Measurements from ENCODE around the gene A2M.
A peak's percentile ranks its signal among the peaks of the same experiment; 100 is the strongest.
"Not testable (repeated sequence)": the region's sequence is repeated elsewhere in the genome, so short reads cannot be mapped to it uniquely, and the experiment has no call there.

Gene A2M

DNA sequence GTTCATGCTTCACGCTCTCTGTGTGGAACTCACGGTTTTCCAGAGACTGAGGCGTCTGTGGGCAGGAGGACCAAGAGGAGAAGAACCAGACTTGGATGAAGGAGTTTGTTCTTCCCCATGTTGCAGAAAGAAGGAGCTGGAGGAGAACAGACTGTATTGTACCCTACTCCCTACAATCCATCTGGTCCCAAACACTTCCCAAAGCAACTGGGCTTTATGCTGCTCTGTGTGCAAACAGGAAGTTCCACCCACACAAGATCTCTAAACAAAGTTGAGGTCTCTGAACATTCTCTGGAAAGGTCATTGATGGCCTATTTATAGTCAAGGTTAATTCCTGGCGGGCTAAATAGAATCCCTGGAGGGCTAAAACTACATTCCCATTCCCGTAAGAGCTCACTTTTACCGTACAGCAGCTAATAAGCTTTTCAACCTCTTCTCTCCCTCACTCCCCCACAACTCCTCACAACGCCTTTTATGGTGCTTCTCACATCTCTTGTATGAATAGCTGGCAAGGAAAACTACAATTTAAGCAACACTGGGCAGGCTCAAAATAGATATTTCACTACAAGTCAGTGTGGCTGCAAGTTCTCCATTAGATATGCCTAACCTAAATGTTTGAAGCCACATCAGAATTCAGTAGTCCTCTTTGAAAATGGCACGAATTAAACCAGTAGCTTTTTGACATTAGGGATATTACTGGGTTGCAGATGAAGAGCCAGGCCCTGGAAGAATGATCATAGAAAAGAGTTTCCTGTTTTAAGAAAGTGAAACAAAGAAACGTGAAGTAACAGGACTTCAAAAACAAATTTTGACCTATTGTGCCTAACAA is at the start of gene A2M:
A2M (minus strand) TSS at position 189 of the 829 bp plus-strand sequence; CDS start at position 119, 70 bp downstream.
- DNase-seq (ENCODE audit: low spot score) = no peak

DNA sequence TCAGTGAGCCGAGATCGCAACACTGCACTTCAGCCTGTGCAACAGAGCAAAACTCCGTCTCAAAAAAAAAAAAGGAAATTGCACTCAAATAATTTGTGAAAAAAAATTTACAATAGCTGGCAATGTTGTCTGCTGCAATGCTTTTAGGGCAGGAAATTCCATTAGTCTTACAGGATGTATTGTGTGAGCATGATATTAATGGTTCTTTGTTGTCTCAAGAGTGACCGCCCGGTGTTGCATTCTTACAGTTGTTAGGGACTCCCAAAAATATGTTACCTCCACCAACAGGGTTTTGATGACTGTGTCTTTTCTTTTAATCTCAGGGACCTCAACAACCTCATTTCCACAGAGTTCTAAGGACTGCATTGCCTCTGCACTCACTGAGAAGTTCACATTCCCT is 47.7 kb upstream of the A2M start:
- DNase-seq (ENCODE audit: low spot score) = no peak

DNA sequence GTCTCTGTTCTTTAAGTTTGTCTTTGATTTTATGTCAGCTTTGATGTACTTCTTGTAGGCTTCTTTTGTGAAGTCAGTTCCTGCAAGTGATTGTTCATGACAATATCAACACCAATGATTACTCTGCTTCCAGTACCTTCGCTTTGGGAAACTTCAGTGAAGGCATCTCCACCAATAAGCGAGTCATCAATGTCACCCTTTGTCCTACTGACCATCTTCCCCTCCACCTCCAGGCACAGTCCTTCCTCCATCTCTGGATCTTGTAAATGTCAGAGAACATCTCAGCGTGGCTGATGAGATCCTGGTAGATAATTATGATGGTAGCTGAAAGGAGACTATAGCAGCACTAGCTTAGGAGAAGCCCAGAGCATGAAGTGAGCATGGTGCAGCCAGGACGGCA is 40.4 kb upstream of the A2M start:
- DNase-seq (ENCODE audit: low spot score) = no peak

DNA sequence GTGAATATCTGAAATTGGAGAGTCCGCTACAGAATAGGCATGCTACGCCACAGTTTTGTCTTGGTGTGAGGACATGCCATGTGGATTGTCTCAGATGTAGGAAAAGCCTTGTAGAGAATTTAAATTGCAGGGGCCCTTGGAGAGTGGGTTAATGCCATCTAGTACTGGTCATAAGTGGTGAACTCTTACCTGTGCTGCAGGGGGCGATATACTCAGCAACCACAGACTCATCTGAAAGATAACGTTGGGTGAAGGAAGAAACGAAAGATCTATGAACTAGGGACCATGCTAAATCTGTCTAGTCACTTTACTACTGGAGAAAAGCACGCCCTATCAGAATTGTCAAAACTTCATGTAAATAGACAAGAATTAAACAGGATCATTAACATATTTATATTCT is 33.7 kb upstream of the A2M start:
- DNase-seq (ENCODE audit: low spot score) = peak; percentile 63

DNA sequence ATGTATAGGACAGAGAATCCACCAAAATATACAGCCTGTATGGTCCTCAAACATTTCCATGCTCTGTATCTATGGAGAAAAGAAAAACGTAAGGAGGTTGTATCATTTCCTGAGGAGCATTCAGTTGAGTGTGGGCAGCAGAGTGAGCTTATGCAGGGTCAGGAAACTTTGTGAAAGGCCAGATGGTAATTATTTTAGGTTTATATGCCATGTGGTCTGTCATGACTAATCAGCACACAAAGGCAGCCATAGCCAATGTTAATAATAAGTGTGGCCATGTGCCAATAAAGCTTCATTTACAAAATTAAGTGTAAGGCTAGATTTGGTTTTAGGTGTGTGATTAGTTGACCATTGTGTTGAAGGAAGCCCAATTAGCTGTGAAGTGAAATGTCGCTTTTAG is 33.2 kb upstream of the A2M start:
- DNase-seq (ENCODE audit: low spot score) = no peak

DNA sequence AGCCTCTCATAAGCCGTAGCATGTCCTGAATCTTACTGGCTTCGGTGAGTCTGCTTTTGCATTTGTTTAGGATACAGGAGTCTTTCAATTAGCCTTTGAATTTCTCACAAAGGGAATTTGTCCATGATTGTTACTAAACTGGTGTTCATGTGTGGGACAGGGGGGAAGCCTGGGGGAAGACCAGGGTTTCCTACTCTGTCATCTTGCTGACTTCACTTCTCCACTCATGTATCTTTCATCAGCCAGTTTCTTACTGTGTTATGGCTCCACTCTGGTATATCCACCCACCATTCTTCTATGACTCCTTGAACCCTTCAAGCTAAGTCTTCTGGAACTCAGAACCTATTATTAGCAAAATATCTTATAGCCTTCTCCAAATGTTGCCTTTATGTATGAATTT is 31.7 kb upstream of the A2M start:
- DNase-seq (ENCODE audit: low spot score) = no peak

DNA sequence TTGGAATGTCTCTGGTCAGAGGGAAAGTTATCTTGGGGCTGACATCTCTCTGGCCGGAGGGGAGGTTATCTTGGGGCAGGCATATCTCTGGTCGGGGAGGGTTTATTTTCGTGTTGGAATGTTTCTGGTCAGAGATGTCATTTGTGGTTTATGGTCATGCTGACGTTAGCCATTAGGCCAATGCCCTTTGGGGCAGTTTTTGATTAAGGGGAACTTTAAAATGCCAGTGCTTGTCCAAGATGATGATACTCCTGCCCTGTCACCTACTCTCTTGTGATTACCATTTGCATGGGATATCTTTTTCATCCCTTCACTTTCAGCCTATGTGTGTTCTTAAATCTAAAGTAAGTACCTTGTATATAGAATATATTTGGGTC is 29.0 kb upstream of the A2M start:
- no peak for DNase-seq (ENCODE audit: low spot score)

DNA sequence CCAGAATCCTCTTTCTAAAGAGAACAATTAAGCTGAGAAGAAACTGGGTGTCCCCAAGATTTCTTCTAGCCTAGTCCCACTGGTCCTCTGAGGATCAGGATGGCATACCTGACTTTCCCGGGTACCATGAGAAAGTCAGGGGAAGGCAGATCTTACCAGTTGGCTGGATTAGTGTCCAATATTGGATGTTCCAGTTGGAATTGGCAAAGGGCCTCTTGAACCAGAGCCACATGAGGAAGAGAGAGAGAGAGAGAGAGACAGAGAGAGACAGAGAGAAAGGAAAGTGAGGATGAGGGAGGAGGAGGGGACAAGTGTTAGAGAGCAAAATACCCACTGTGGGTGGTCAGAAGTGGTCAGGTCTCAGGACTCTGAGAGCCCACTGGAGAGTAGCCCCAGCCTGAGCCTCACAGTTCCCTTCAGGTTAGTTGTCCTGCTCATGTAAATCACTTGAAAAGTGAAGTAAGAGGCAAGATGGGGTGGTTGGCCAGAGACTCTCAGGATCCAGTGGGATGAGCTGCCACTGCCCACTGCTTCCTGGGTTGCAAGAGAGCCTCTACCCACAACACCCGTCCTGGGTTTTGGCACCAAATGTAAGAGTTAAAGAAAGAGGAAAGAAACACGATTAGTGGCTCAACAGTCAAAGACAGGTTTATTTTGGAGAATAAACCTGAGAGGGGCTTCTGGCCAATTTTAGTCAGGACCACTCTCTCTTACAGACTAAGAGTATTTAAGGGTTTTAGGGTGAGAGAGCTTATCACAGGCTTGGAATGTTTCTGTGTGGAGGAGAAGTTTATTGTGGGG is 28.4 kb upstream of the A2M start:
- no peak for DNase-seq (ENCODE audit: low spot score)

DNA sequence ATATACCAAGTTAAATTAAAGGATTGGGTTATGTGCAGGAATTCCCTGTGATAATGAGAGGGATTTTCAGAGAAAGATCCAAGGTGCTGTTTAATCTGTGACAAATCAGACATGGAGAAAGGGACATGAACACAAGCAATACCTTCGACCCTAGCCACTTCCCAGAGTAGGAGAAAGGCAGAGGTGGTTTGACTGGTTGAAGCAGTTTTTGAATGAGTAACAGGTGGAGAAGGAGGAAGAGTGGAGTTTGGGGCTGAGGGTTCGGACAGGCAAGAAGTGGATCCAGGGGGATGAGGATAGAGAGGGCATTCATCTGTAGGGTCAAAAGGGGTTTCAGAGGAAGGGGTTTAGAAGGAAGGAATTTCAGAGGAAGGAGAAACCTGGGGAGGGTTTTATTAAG is 27.4 kb upstream of the A2M start:
- DNase-seq (ENCODE audit: low spot score) = no peak

DNA sequence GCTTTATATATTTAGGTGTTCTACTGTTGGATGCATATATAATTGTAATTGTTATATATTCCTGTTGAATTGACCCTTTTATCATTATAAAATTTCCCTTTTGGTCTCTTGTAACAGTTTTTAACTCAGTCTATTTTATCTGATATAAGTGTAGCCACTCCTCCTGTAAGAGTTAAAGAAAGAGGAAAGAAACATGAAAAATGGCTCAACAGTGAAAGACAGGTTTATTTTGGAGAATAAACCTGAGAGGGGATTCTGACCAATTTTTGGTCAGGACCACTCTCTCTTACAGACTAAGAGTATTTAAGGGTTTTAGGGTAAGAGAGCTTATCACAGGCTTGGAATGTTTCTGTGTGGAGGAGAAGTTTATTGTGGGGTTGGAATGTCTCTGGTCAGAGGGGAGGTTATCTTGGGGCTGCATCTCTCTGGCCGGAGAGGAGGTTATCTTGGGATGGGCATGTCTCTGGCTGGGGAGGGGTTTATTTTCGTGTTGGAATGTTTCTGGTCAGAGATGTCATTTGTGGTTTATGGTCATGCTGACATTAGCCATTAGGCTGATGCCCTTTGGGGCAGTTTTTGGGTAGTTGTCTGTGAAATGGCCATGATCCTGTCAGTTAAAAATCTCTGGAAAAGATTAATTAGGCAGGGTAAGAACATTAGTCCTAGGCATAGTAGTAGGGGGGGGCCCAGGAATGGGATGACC is 24.0 kb upstream of the A2M start:
- not testable (repeated sequence) for DNase-seq (ENCODE audit: low spot score)

DNA sequence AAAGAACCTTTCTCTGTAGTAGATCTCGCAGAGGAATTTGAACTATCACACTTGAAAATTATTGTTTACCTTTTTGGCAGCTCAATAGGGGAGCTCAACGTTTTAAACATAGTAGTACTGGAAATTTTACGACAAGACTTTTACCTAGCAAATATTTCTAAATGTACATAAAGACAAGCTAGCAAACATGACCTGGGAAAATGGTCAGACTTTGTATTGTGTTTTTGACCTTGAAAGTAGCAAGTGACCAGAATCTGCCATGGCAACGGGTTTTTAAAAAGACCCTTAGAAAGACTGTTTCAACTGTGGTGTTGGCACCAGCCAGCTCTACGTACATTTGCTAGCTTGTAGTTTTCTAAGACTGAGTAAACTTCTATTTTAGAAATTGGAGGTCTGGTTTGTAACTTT is 20.2 kb upstream of the A2M start:
- DNase-seq (ENCODE audit: low spot score) = no peak

DNA sequence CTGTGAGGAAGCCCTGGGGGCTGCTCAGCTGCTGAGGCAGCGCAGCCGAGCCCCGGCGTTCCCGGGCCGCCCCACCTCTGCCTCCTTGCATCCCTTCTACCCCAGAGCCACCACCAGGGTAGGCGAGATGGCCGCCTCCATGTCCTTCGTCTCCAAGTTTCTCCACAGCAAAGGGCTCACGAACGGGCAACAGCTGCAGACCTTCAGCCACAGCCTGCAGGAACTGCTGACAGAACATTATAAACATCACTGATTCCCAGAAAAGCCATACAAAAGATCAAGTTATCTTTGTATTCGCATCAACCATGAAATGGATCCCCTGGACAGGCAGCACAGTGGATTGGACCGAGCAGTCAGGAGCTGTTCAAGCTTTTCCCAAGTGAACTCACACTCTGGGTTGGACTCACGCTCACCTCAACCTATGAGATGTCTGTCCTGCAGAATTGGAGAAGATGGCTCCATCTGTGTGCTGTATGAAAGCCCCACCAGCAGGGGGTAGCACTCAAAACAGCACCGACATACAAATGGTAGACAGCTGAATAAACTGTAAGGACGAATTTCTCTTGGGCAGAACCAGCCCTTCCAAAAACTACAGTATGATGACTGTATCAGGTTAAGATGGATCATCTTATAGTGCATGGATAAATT is 19.4 kb upstream of the A2M start:
- no peak for DNase-seq (ENCODE audit: low spot score)

DNA sequence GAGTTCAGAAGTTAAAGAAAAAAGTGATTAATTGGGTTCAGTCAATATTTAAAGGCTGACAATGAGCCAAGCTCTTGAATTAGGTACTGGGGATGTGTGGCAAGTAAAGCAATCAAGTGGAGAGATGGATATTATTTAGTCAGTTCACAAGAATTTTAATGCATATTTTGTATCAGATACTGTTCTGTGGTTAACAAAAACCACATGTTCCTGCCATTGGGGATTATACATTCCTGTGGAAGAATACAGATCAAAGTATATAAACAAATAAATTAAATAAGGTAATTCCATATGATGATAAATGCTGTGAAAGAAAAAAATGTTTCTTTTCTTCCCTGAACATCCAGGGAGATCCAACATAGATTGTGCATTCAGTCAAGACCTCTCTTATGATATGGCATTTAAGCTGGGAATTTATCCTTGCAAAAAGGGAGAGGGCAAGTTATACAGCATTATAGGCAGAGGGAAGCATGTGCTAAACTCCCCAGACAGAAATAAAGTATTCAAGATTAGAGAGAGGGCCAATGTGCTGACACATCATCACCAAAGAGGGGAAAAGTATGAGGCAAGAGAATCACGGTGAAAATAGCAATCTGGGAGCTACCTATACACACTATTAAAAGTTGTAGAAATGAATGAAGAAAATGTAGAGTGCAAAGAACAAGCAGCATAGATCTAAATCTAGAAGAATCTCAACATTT is 17.6 kb upstream of the A2M start:
- no peak for DNase-seq (ENCODE audit: low spot score)

DNA sequence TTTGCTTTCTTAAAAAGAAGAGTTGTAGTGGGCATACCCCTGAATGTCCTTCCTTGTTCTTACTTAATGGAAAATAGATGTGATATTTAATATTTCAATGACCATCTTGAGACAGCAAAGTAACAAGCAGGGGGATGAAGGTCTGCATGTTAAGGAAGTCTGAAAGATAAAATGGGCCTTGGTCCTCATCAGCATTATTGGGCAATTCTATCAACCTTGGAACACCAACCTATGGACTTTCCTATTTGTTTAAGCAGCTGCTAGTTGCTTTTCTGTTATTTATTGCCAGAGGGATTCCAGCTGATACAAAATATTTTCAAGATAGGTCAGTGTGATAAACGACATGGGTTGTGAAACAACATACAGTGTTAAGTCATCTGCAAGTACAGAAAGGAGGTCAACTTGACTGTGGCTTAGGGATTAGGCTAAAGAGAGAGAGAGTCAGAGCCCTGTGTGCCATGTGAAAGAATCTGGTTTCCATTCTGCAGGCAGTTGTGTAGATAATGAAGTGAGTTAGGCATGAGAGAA is 16.4 kb upstream of the A2M start:
- DNase-seq (ENCODE audit: low spot score) = no peak

DNA sequence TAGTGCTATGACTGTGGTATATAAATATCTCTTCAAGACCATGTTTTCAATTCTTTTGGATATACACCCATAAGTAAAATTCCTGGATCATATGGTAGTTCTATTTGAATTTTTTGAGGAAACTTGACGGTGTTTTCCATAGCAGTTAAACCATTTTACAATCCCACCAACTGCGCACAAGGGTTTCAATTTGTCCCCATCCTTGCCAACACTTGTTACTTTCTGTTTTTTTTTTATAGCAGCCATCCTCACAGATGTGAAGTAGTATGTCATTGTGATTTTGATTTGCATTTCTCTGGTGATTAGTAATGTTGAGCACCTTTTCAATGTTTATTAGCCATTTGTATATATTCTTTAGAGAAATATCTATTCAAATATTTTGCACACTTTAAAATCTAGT is 14.5 kb upstream of the A2M start:
- DNase-seq (ENCODE audit: low spot score) = no peak

DNA sequence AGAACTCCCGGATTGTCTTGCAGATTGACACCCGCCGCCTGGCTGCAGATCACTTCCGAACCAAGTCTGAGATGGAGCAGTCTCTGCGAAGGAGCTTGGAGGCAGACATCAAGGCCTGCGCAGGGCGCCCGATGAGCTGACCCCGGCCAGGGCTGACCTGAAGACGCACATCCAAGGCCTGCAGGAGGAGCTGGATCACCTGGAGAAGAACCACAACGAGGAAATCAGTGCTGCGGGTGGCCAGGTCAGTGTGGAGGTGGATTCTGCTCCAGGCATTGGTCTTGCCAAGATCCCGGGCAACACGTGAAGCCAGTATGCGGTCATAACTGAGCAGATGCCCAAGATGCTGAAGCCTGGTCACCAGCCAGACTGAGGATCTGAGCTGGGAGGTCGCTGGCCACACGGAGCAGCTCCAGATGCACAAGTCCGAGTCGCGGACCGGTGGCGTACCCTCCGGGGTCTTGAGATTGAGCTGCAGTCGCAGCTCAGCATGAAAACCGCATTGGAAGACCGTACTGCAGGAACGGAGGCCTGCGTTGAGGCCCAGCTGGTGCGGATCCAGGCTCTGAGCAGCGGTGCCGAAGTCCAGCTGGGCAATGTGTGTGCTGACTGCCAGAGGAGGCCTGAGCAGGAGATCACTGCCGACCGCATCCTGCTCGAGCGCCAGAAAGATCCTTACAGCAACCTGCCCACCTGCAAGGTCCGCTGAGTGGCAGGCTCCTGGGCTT is 12.4 kb upstream of the A2M start:
- DNase-seq (ENCODE audit: low spot score) = no peak

DNA sequence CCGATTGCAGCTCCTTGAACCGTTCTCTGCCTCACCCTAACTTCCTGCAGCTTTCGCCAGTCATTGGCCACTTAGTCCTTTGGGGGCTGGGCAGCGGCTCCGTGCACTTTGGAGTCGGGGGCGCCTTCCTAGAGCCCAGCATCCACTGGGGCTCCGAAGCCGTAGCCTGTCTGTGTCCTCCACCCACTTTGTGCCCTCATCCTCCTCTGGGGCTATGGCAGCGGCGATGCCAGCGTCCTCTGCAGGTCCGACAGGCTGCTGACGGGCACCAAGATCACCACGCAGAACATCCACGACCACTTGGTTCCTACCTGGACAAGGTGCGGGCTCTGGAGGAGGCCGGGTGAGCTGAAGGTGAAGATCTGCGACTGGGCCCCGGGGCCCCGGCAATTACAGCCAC is 11.8 kb upstream of the A2M start:
- no peak for DNase-seq (ENCODE audit: low spot score)

DNA sequence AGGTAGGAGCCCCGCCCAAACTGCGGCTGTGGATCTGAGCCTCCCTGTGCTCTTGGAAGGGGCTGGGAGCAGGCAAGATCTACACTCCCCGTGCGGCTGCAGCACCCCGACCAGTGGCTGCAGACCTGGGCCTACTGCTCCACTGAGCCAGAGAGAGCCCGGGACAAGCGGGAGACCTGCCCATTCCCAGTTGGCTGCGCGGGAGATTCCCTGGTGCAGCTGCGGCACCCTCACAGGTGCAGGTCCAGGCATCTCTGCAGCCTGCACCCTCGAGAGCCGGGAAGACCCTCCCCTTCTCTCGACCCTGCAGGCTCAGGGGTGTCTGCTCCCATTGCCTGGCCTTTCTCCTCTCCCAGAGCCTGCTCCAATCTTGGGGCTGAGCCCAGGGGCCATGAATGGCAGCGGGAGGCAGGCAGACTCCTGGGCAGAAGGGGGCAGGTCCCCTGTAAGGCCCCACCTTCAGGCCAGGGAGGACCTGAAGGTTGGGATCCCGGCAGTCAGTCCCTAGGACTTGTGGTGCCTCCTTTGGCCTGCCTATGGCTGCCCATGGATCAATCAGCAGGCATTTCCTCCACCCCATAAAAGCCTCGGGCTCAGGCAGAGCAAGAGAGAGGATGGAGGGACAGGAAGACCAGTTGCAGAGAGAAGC is 8.8 kb upstream of the A2M start:
- DNase-seq (ENCODE audit: low spot score) = no peak

DNA sequence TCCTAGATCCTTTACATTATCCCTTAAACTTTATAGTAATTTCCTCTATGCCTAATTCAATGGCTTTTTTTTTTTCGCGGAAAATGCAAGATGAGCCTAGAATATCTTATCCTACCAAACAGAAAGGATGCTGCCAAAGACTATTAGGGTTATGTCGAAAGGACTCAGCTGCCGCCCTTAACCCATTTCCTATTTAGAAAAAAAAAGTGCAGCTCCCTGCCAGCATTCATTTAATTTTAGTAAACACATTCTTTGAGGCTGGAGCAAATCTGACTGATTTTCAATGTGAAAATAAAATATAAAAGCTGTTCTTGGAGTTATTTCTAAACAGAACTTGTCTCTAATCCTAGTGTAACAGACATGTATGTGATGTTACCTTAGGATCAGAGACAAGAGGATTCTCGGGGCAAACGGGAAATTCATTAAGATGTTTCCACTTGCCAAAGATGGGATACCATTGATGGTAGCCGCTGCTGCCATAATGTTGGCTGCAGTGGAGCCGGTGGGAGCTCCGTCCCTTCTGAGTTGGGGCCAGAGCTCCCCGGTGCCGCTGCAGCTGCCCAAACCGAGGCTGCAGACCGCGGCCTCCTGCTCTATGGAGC is 8.2 kb upstream of the A2M start:
- DNase-seq (ENCODE audit: low spot score) = no peak

DNA sequence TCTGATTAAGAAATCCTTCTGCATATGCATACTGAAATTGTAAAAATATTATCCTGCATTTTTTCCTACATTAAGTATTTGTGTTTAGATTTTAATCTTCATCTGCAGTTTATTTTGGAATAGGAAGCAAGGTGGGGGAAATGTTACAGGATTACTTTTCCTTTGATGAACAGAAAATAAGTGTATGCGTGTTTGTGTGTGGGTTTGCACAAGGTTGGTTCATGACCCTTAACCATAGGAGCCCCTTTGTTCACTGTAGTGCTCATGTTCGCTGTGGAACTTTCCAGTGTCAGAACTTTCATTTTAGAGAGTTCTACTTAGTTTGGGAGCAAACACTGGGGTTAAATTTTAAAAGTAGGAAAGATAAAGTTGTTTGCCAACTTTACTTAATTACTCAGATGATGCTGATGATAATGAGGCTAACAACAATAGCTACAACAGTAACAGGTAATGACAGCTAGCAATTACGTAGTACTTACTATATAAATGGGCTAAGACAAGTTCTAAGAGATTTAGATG is 6.4 kb upstream of the A2M start:
- DNase-seq (ENCODE audit: low spot score) = no peak
